Measurements from ENCODE around the gene AOAH.

The AOAH gene

GRCh38 chr7:36629351-36629750 lies 94.9 kb downstream of the AOAH start:
- no peaks in the 10 kb centered on the region for H3K9me3 Mint-ChIP-seq
- H3K4me1 Mint-ChIP-seq (ENCODE audit: low read depth), result no peaks in the 10 kb centered on the region
- peaks cover 10% of the 10 kb centered on the region for H3K27me3 Mint-ChIP-seq (ENCODE audit: low read depth)
- no peak overlapping the region for H3K4me3 Mint-ChIP-seq
- no peak overlapping the region for H3K27ac Mint-ChIP-seq
- H3K36me3 Mint-ChIP-seq (ENCODE audit: low read depth), result peaks cover 15% of the 10 kb centered on the region

- Mint-ChIP-seq H3K36me3 (ENCODE audit: low read depth) (peaks cover 15% of the 10 kb centered on the region), H3K9me3 (no peaks in the 10 kb centered on the region), H3K27me3 (ENCODE audit: low read depth) (peaks cover 10% of the 10 kb centered on the region), H3K4me1 (ENCODE audit: low read depth) (peaks cover 1% of the 10 kb centered on the region), H3K27ac (no peak overlapping the region), H3K4me3 (no peak overlapping the region)
Observed at GRCh38 chr7:36627836-36628235, 96.5 kb downstream of the AOAH start.

- Mint-ChIP-seq H3K4me3 (no peak overlapping the region), H3K36me3 (ENCODE audit: low read depth) (peaks cover 16% of the 10 kb centered on the region), H3K27me3 (ENCODE audit: low read depth) (peaks cover 8% of the 10 kb centered on the region), H3K27ac (no peak overlapping the region), H3K4me1 (ENCODE audit: low read depth) (peaks cover 10% of the 10 kb centered on the region), H3K9me3 (no peaks in the 10 kb centered on the region)
Observed at GRCh38 chr7:36626111-36626510, 98.2 kb downstream of the AOAH start.

GRCh38 chr7:36625247-36625646 lies 99.0 kb downstream of the AOAH start:
- Mint-ChIP-seq H3K4me3 (no peak overlapping the region), H3K27me3 (ENCODE audit: low read depth) (peaks cover 8% of the 10 kb centered on the region), H3K27ac (no peak overlapping the region), H3K9me3 (no peaks in the 10 kb centered on the region), H3K36me3 (ENCODE audit: low read depth) (peaks cover 13% of the 10 kb centered on the region), H3K4me1 (ENCODE audit: low read depth) (peaks cover 11% of the 10 kb centered on the region)

- Mint-ChIP-seq H3K4me1 (ENCODE audit: low read depth) (peaks cover 11% of the 10 kb centered on the region), H3K27ac (no peak overlapping the region), H3K36me3 (ENCODE audit: low read depth) (peaks cover 17% of the 10 kb centered on the region), H3K27me3 (ENCODE audit: low read depth) (peaks cover 4% of the 10 kb centered on the region), H3K4me3 (no peak overlapping the region), H3K9me3 (no peaks in the 10 kb centered on the region)
Observed at GRCh38 chr7:36623247-36623646, 101.0 kb downstream of the AOAH start.

- no peaks in the 10 kb centered on the region for H3K9me3 Mint-ChIP-seq
- H3K36me3 Mint-ChIP-seq (ENCODE audit: low read depth), result peaks cover 20% of the 10 kb centered on the region
- no peak overlapping the region for H3K4me3 Mint-ChIP-seq
- H3K4me1 Mint-ChIP-seq (ENCODE audit: low read depth), result peaks cover 11% of the 10 kb centered on the region
- H3K27ac Mint-ChIP-seq, result no peak overlapping the region
- H3K27me3 Mint-ChIP-seq (ENCODE audit: low read depth), result no peaks in the 10 kb centered on the region
Observed at GRCh38 chr7:36621396-36621795, 102.9 kb downstream of the AOAH start.

- Mint-ChIP-seq H3K27ac (no peak overlapping the region), H3K4me3 (no peak overlapping the region), H3K4me1 (ENCODE audit: low read depth) (peaks cover 11% of the 10 kb centered on the region), H3K9me3 (no peaks in the 10 kb centered on the region), H3K36me3 (ENCODE audit: low read depth) (peaks cover 23% of the 10 kb centered on the region), H3K27me3 (ENCODE audit: low read depth) (no peaks in the 10 kb centered on the region)
Observed at GRCh38 chr7:36620166-36620708, 104.1 kb downstream of the AOAH start.

GRCh38 chr7:36617408-36617807 lies 106.9 kb downstream of the AOAH start:
- Mint-ChIP-seq H3K27ac (no peak overlapping the region), H3K4me1 (ENCODE audit: low read depth) (peaks cover 17% of the 10 kb centered on the region), H3K9me3 (no peaks in the 10 kb centered on the region), H3K36me3 (ENCODE audit: low read depth) (peaks cover 28% of the 10 kb centered on the region), H3K4me3 (no peak overlapping the region), H3K27me3 (ENCODE audit: low read depth) (peaks cover 5% of the 10 kb centered on the region)

- H3K9me3 Mint-ChIP-seq, result no peaks in the 10 kb centered on the region
- peaks cover 26% of the 10 kb centered on the region for H3K36me3 Mint-ChIP-seq (ENCODE audit: low read depth)
Observed at GRCh38 chr7:36615852-36616540, 108.3 kb downstream of the AOAH start.

GRCh38 chr7:36614959-36615358 lies 109.3 kb downstream of the AOAH start:
- Mint-ChIP-seq H3K27me3 (ENCODE audit: low read depth) (peaks cover 5% of the 10 kb centered on the region), H3K9me3 (no peaks in the 10 kb centered on the region), H3K27ac (no peak overlapping the region), H3K4me3 (no peak overlapping the region), H3K36me3 (ENCODE audit: low read depth) (peaks cover 24% of the 10 kb centered on the region), H3K4me1 (ENCODE audit: low read depth) (peaks cover 8% of the 10 kb centered on the region)

More at GRCh38 chr7:36615852-36616540, 108.3 kb downstream of the AOAH start:
- H3K4me3 Mint-ChIP-seq, result no peak overlapping the region
- H3K27ac Mint-ChIP-seq, result no peak overlapping the region
- H3K4me1 Mint-ChIP-seq (ENCODE audit: low read depth), result peaks cover 8% of the 10 kb centered on the region
- peaks cover 5% of the 10 kb centered on the region for H3K27me3 Mint-ChIP-seq (ENCODE audit: low read depth)

- H3K27me3 Mint-ChIP-seq (ENCODE audit: low read depth), result peaks cover 7% of the 10 kb centered on the region
- H3K36me3 Mint-ChIP-seq (ENCODE audit: low read depth), result peaks cover 16% of the 10 kb centered on the region
- no peaks in the 10 kb centered on the region for H3K9me3 Mint-ChIP-seq
- H3K27ac Mint-ChIP-seq, result no peak overlapping the region
- H3K4me3 Mint-ChIP-seq, result peak overlapping the region; percentile 14
- H3K4me1 Mint-ChIP-seq (ENCODE audit: low read depth), result peaks cover 8% of the 10 kb centered on the region
Observed at GRCh38 chr7:36613031-36613614, 111.2 kb downstream of the AOAH start.

GRCh38 chr7:36611703-36612102 lies 112.6 kb downstream of the AOAH start:
- Mint-ChIP-seq H3K9me3 (no peaks in the 10 kb centered on the region), H3K4me3 (no peak overlapping the region), H3K36me3 (ENCODE audit: low read depth) (peaks cover 11% of the 10 kb centered on the region), H3K4me1 (ENCODE audit: low read depth) (peaks cover 10% of the 10 kb centered on the region), H3K27ac (no peak overlapping the region), H3K27me3 (ENCODE audit: low read depth) (peaks cover 10% of the 10 kb centered on the region)

GRCh38 chr7:36607721-36608095 lies 116.6 kb downstream of the AOAH start:
- Mint-ChIP-seq H3K9me3 (no peaks in the 10 kb centered on the region), H3K4me3 (no peak overlapping the region), H3K4me1 (ENCODE audit: low read depth) (peaks cover 21% of the 10 kb centered on the region), H3K27ac (no peak overlapping the region), H3K36me3 (ENCODE audit: low read depth) (peaks cover 6% of the 10 kb centered on the region), H3K27me3 (ENCODE audit: low read depth) (peaks cover 6% of the 10 kb centered on the region)

GRCh38 chr7:36606976-36607720 lies 117.1 kb downstream of the AOAH start:
- Mint-ChIP-seq H3K27ac (no peak overlapping the region), H3K4me3 (no peak overlapping the region), H3K4me1 (ENCODE audit: low read depth) (peaks cover 26% of the 10 kb centered on the region), H3K9me3 (no peaks in the 10 kb centered on the region), H3K36me3 (ENCODE audit: low read depth) (peaks cover 6% of the 10 kb centered on the region), H3K27me3 (ENCODE audit: low read depth) (peaks cover 6% of the 10 kb centered on the region)

Data from T-helper 1 cell treated with Interleukin-12 subunit alpha and Interleukin-12 subunit beta and Interleukin-4 antibody, amounts not matched to agents 30 μg/mL and 1 μg/mL, for 36 hours (primary cell).